GM12878 (cell line): ENCODE data around the gene DIDO1. TPM values are rescaled to one million over a fixed set of nuclear protein-coding genes. Genes with fewer than 3 reads are reported as not detected.
A peak's percentile ranks its signal among the peaks of the same experiment; 100 is the strongest.

Experiments
- ATAC-seq: fragments of 200-7000 bp; cut with Tn5 transposase; 3 replicates; pipeline ENCODE4 v1.9.1; 2020; ENCODE audit warnings: mild to moderate bottlenecking, moderate library complexity
- BruUV-seq: library from RNA; stranded (reverse); fragments of 400-500 nt; replicated peaks from 2 replicates; lab custom pipeline; 2021; lab: Mats Ljungman, UMichigan
- CTCF ChIA-PET: fragments of 300-600 bp; sonication (Branson Sonifier 250); formaldehyde crosslinking; extraction: SDS; loops from one replicate; lab custom pipeline; 2021; ENCODE audit warnings: inconsistent platforms; lab: Yijun Ruan, JAX
- POLR2A ChIA-PET: fragments of 350-600 bp; formaldehyde crosslinking; extraction: SDS; loops from one replicate; lab custom pipeline; 2021; ENCODE audit warnings: inconsistent platforms; lab: Charles Lee
- RAD21 ChIA-PET: fragments of 300-600 bp; sonication (Branson Sonifier 250); formaldehyde crosslinking; loops from one replicate; lab custom pipeline; 2023; ENCODE audit warnings: antibody characterized with exemption; ENCODE audit not compliant: unreplicated experiment; lab: Charles Lee
- SMC1A ChIA-PET: fragments of 300-600 bp; sonication (Branson Sonifier 250); formaldehyde crosslinking; loops from one replicate; lab custom pipeline; 2023; ENCODE audit not compliant: unreplicated experiment, uncharacterized antibody; lab: Charles Lee
- DNase-seq: peaks from one replicate; pipeline ENCODE4 v3.0.0-alpha.2; 2011; ENCODE audit warnings: low read depth, low spot score
- FAIRE-seq: peaks from 3 replicates; lab custom pipeline; 2011; peaks lifted over from hg19 to GRCh38; lab: Jason Lieb, UNC
- H2AFZ ChIP-seq: 2 replicates; pipeline ENCODE4 v1.6.0; 2011; ENCODE audit warnings: low read depth, low read length, control low read depth; ENCODE audit not compliant: control insufficient read depth
- H3K27ac ChIP-seq: 2 replicates; pipeline ENCODE4 v1.5.1; 2011; ENCODE audit warnings: control low read depth; ENCODE audit not compliant: control insufficient read depth, insufficient read depth
- H3K27me3 ChIP-seq, 2 experiments: replicated peaks in 1 of 2; 2 replicates each; pipeline versions ENCODE4 v1.6.0 to v1.6.1; 2011; ENCODE audit warnings: low read length in 1 of 2; ENCODE audit not compliant: control insufficient read depth in 2 of 2, insufficient read depth in 2 of 2
- H3K36me3 ChIP-seq, 2 experiments: 2 replicates each; pipeline ENCODE4 v1.5.1; 2011; ENCODE audit warnings: low read length in 1 of 2; ENCODE audit not compliant: control insufficient read depth in 2 of 2, insufficient read depth in 2 of 2
- H3K4me1 ChIP-seq: 2 replicates; pipeline ENCODE4 v1.6.1; 2011; ENCODE audit warnings: mild to moderate bottlenecking, low read length, moderate library complexity, mixed read lengths; ENCODE audit not compliant: control insufficient read depth, insufficient read depth
- H3K4me2 ChIP-seq: 2 replicates; pipeline ENCODE4 v1.6.0; 2011; ENCODE audit warnings: control low read depth; ENCODE audit not compliant: control insufficient read depth, insufficient read depth
- H3K4me3 ChIP-seq: fragments of 200-600 bp; sonication (generic); 2 replicates; pipeline ENCODE4 v1.5.1; 2016
- H3K79me2 ChIP-seq: 2 replicates; pipeline ENCODE4 v1.6.0; 2011; ENCODE audit warnings: low read length; ENCODE audit not compliant: control insufficient read depth, insufficient read depth
- H3K9ac ChIP-seq: 2 replicates; pipeline ENCODE4 v1.8.0; 2011; ENCODE audit warnings: low read length, control low read depth, mixed read lengths; ENCODE audit not compliant: control insufficient read depth, insufficient read depth
- H3K9me3 ChIP-seq: replicated peaks from 3 replicates; pipeline ENCODE4 v1.5.1; 2011; ENCODE audit warnings: mild to moderate bottlenecking, low read length; ENCODE audit not compliant: control insufficient read depth, insufficient read depth
- H4K20me1 ChIP-seq: 2 replicates; pipeline ENCODE4 v1.6.0; 2011; ENCODE audit not compliant: control insufficient read depth, insufficient read depth
- CHD2 ChIP-seq: IDR thresholded peaks from 2 replicates; pipeline ENCODE4 v1.6.1; 2011; ENCODE audit warnings: low read depth, low read length, improper control_type of control experiment, borderline replicate concordance
- CREM ChIP-seq: IDR thresholded peaks from 2 replicates; pipeline ENCODE4 v1.6.1; 2014; ENCODE audit warnings: antibody characterized with exemption, low read depth
- SREBF2 ChIP-seq: IDR thresholded peaks from 2 replicates; pipeline ENCODE4 v1.6.1; 2012; ENCODE audit warnings: mild to moderate bottlenecking, low read length
- ZNF274 ChIP-seq: IDR thresholded peaks from one replicate; pipeline ENCODE4 v1.8.0; 2011; ENCODE audit not compliant: insufficient read length, insufficient read depth
- ZNF622 ChIP-seq: fragments of 450-650 bp; IDR thresholded peaks from 2 replicates; pipeline ENCODE4 v1.6.1; 2017; ENCODE audit warnings: mild to moderate bottlenecking, inconsistent platforms
- WGBS: methylation state at CpG from one replicate; pipeline ENCODE4 v1.1.6; 2016; ENCODE audit warnings: low lambda C conversion rate; ENCODE audit not compliant: insufficient replicate concordance, insufficient coverage; ENCODE audit errors: missing lambda C conversion rate; 5-methylcytosine and 5-hydroxymethylcytosine counted together
- in situ Hi-C: fragments of 300-500 bp; cut with MboI; formaldehyde crosslinking; loops from 9 replicates; pipeline ENCODE4 v1.14.3; 2018; ENCODE audit warnings: mixed read lengths
- intact Hi-C: fragments of 100-400 bp; cut with micrococcal nuclease; formaldehyde crosslinking; loops from one replicate; pipeline ENCODE4 v1.14.2; 2022; ENCODE audit not compliant: unreplicated experiment
- polyA plus RNA-seq, 11 experiments: library from polyadenylated mRNA; depleted of rRNA in 4 of 11; unstranded in 6 of 11; stranded (reverse) in 5 of 11; fragments of >200 nt; fragmentation: Nextera tagmentation in 4 of 11; fragmentation: Illumina TruSeq in 1 of 11; extraction: Ambion mirVana in 4 of 11; extraction: Trizol in 1 of 11; gene quantifications; 1 replicate in 1 of 11; 2 replicates in 10 of 11; pipeline versions ENCODE4 v1.2.1 to v1.2.3, GENCODE V29; 2011 to 2016; ENCODE audit warnings: inconsistent platforms in 2 of 11, missing spikeins in 2 of 11, low read depth in 1 of 11
- total RNA-seq, 4 experiments: library from RNA; depleted of rRNA in 3 of 4; stranded (reverse); fragments of >200 nt in 3 of 4; fragmentation: Illumina TruSeq in 1 of 4; extraction: Trizol in 1 of 4; gene quantifications; 2 replicates each; pipeline versions ENCODE4 v1.2.1 to v1.2.3, GENCODE V29; 2013 to 2021
- TF ChIP-seq, protein P1 (sequence below): fragments of 450-650 bp; IDR thresholded peaks from 2 replicates; pipeline ENCODE4 v1.6.1; 2016; ENCODE audit warnings: mild to moderate bottlenecking, moderate library complexity, borderline replicate concordance

DIDO1 gene
- total and polyA plus RNA-seq, 10 of the 15 experiments (the other 5 are each of a cell fraction or from before 2014, with no cell fraction given) = 5.5 to 56.4 (median 38.4) TPM

DNA sequence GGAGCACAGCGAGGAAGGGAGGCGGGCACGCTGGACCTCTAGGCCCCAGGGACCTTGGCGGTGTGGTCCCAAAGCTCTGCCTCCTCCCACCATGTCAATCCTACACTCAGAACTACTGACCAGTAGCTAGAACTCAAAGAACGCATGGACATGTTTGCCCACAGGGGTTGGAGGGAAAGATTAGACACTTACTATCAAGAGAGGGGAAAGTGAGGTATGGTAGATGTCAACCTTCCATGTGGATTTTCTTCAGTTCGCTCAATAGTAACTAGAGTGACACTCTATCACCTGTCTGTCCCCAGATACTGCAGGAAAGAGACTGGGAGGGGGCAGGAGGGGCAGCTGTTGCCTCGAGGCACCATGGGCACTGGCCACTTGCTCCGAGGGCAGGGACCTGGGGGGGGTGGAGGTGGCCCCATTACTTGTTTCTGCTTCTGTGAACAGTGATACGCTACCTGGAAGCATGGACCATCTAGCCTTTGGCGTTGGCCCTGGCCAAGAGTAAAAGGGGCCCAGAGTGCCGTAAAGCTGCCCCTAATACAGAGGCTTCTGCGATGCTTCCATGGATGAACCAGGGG, 912 bp upstream of the DIDO1 start:
- H4K20me1 ChIP-seq = peaks cover 11% of the 10 kb centered on the region
- H2AFZ ChIP-seq = no peak overlapping the region
- RAD21 ChIA-PET = interaction anchor here (0.9 to 2.0 kb wide), 3 partner anchors 26 to 82 kb away, joined by 3 to 5 read pairs (median 3); partner anchors contain the start of gene SLC17A9
- peaks cover 98% of the 10 kb centered on the region for H3K79me2 ChIP-seq
- TF ChIP-seq, protein P1, sequence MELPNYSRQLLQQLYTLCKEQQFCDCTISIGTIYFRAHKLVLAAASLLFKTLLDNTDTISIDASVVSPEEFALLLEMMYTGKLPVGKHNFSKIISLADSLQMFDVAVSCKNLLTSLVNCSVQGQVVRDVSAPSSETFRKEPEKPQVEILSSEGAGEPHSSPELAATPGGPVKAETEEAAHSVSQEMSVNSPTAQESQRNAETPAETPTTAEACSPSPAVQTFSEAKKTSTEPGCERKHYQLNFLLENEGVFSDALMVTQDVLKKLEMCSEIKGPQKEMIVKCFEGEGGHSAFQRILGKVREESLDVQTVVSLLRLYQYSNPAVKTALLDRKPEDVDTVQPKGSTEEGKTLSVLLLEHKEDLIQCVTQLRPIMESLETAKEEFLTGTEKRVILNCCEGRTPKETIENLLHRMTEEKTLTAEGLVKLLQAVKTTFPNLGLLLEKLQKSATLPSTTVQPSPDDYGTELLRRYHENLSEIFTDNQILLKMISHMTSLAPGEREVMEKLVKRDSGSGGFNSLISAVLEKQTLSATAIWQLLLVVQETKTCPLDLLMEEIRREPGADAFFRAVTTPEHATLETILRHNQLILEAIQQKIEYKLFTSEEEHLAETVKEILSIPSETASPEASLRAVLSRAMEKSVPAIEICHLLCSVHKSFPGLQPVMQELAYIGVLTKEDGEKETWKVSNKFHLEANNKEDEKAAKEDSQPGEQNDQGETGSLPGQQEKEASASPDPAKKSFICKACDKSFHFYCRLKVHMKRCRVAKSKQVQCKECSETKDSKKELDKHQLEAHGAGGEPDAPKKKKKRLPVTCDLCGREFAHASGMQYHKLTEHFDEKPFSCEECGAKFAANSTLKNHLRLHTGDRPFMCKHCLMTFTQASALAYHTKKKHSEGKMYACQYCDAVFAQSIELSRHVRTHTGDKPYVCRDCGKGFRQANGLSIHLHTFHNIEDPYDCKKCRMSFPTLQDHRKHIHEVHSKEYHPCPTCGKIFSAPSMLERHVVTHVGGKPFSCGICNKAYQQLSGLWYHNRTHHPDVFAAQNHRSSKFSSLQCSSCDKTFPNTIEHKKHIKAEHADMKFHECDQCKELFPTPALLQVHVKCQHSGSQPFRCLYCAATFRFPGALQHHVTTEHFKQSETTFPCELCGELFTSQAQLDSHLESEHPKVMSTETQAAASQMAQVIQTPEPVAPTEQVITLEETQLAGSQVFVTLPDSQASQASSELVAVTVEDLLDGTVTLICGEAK = no peak
- TF ChIP-seq ZNF622 (no peak), ZNF274 (no peak), CREM (no peak), SREBF2 (no peak), CHD2 (no peak)
- SMC1A ChIA-PET = interaction anchor here (1.6 to 2.2 kb wide), 3 partner anchors 9 to 27 kb away, joined by 6 to 14 read pairs (median 10); no protein-coding TSS in a partner anchor
- no peak for ATAC-seq
- no peak for FAIRE-seq
- H3K9ac ChIP-seq = peak overlapping the region; percentile 83; the same call in 1 of the 2 replicates
- H3K4me1 ChIP-seq = peaks cover 16% of the 10 kb centered on the region
- 85% methylated on average over 8 of the region's 12 CpGs for WGBS
- H3K9me3 ChIP-seq = no peaks in the 10 kb centered on the region
- intact Hi-C loops = no loop called here
- H3K27ac ChIP-seq = 0 out of 2 replicates have a peak overlapping the region, but pooled peaks have one; percentile 39
- no TSS peak for BruUV-seq
- H3K27me3 ChIP-seq = no peaks in the 10 kb centered on the region
- H3K4me2 ChIP-seq = peak overlapping the region; percentile 88
- DNase-seq = no peak
- CTCF ChIA-PET = interaction anchor here (0.9 to 2.2 kb wide), 4 partner anchors 8 to 29 kb away, joined by 3 to 11 read pairs (median 4); partner anchors contain the start of gene GID8
- H3K36me3 ChIP-seq = no peaks in the 10 kb centered on the region; a peak in 2 of 4 replicates
- in situ Hi-C loops = no loop called here
- POLR2A ChIA-PET = interaction anchor here (0.6 to 5.4 kb wide), 4 partner anchors 9 to 53 kb away, joined by 6 to 59 read pairs (median 12); partner anchors contain the start of gene GID8
- H3K4me3 ChIP-seq = peak overlapping the region; percentile 64
